HK-2 (cell line): Measurements from ENCODE around the gene PRTFDC1.
"Not testable (repeated sequence)": the region's sequence is repeated elsewhere in the genome, so short reads cannot be mapped to it uniquely, and the experiment has no call there.

Experiments
- DNase-seq: peaks from one replicate; pipeline ENCODE4 v3.0.0-alpha.2; 2018; ENCODE audit not compliant: unreplicated experiment

Gene PRTFDC1

GRCh38 chr10:24965051-24965450, 12.6 kb upstream of the PRTFDC1 start:
- no peak for DNase-seq

- no peak for DNase-seq
Observed at GRCh38 chr10:24963521-24964041, 11.2 kb upstream of the PRTFDC1 start.

- no peak for DNase-seq
Observed at GRCh38 chr10:24962995-24963394, 10.6 kb upstream of the PRTFDC1 start.

- no peak for DNase-seq
Observed at GRCh38 chr10:24961582-24961981, 9.2 kb upstream of the PRTFDC1 start.

- no peak for DNase-seq
Observed at GRCh38 chr10:24959382-24959730, 7.0 kb upstream of the PRTFDC1 start.

GRCh38 chr10:24958721-24959381, 6.4 kb upstream of the PRTFDC1 start:
- no peak for DNase-seq

GRCh38 chr10:24958091-24958720, 5.8 kb upstream of the PRTFDC1 start:
- DNase-seq, result no peak

- DNase-seq, result not testable (repeated sequence)
Observed at GRCh38 chr10:24957624-24958051, 5.2 kb upstream of the PRTFDC1 start.

- DNase-seq, result no peak
Observed at GRCh38 chr10:24953675-24954074, 1.3 kb upstream of the PRTFDC1 start.

GRCh38 chr10:24952707-24953645, 570 bp upstream of the PRTFDC1 start:
- peak; percentile 51 for DNase-seq

GRCh38 chr10:24951201-24952142, 934 bp downstream of the PRTFDC1 start:
- peak; percentile 30 for DNase-seq

- DNase-seq, result no peak
Observed at GRCh38 chr10:24950439-24950838, 2.0 kb downstream of the PRTFDC1 start.

- DNase-seq, result no peak
Observed at GRCh38 chr10:24949616-24950015, 2.8 kb downstream of the PRTFDC1 start.

- no peak for DNase-seq
Observed at GRCh38 chr10:24947304-24948097, 4.9 kb downstream of the PRTFDC1 start.

- DNase-seq, result peak; percentile 19
Observed at GRCh38 chr10:24944512-24945255, 7.7 kb downstream of the PRTFDC1 start.

- DNase-seq, result no peak
Observed at GRCh38 chr10:24938525-24938924, 13.9 kb downstream of the PRTFDC1 start.

- DNase-seq, result no peak
Observed at GRCh38 chr10:24938076-24938475, 14.3 kb downstream of the PRTFDC1 start.

GRCh38 chr10:24935504-24936292, 16.7 kb downstream of the PRTFDC1 start:
- no peak for DNase-seq

- no peak for DNase-seq
Observed at GRCh38 chr10:24931236-24931635, 21.2 kb downstream of the PRTFDC1 start.
